Left ventricle myocardium inferior (tissue), 1 donor: ENCODE data around the gene GDPGP1. TPM values are rescaled to one million over a fixed set of nuclear protein-coding genes. Genes with fewer than 3 reads are reported as not detected.

Source experiments
- DNase-seq: peaks from one replicate; pipeline ENCODE4 v3.0.0-alpha.2; 2020
- H3K27ac ChIP-seq: fragments of 200-600 bp; replicated peaks from 2 replicates; pipeline ENCODE4 v1.8.0; 2021
- H3K27me3 ChIP-seq: fragments of 200-600 bp; 2 replicates; pipeline ENCODE4 v1.8.0; 2021; ENCODE audit warnings: low read depth
- H3K36me3 ChIP-seq: fragments of 200-600 bp; 2 replicates; pipeline ENCODE4 v1.8.0; 2021
- H3K4me1 ChIP-seq: fragments of 200-600 bp; 2 replicates; pipeline ENCODE4 v1.8.0; 2021
- H3K4me3 ChIP-seq: fragments of 200-600 bp; 2 replicates; pipeline ENCODE4 v1.8.0; 2021; ENCODE audit warnings: mild to moderate bottlenecking, moderate library complexity
- H3K9me3 ChIP-seq: fragments of 200-600 bp; replicated peaks from 2 replicates; pipeline ENCODE4 v1.8.0; 2021
- CTCF ChIP-seq: fragments of 200-600 bp; IDR thresholded peaks from 2 replicates; pipeline ENCODE4 v1.8.0; 2021; ENCODE audit warnings: antibody characterized with exemption, mild to moderate bottlenecking, borderline replicate concordance
- intact Hi-C: fragments of 100-400 bp; cut with micrococcal nuclease; formaldehyde crosslinking; loops from one replicate; pipeline ENCODE4 v1.11.0; 2022
- total RNA-seq: library from RNA; stranded (reverse); fragmentation: NEBNext Ultra II Directional; extraction: Animal tissue kit (Norgen Biotek cat#: 25700); gene quantifications from one replicate; pipeline ENCODE4 v1.2.1, GENCODE V29; 2021
- donor health status: DM: no; HTN: yes; CAD: no; lungs with severe emphysema.

Gene GDPGP1
- total RNA-seq, 1 donor from 2014 or later, result 15.5 TPM

DNA sequence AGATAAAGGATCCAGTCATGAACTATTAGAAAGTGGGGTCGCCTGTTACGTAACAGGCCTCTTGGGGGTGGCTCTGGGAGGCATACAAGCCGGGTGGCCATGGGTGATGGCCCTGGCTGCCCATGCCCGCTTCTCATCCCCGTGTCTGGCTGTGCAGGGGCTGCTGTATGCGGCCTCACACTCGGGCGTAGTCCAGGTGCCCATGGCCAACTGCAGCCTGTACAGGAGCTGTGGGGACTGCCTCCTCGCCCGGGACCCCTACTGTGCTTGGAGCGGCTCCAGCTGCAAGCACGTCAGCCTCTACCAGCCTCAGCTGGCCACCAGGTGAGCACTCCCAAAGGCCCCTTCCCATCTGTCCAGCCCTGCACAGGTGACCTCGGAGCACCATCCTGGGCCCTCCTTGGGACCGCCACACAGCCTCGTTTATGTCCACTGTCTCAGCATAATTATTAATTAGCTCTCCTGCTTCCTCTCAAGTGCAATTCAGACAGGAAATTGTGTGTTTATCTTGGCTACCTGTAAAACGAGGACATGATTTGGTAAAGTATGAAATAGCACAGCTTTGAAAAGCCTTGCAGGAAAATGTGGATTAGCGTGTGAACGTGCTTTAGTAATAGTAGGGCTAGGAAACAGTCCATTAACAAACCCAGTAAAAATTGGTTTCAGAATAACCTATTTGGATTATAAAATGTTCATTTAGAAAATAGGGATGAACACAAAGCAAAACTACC is 8.3 kb upstream of the GDPGP1 start:
- Histone ChIP-seq H3K4me1 (peaks cover 35% of the 10 kb centered on the region), H3K27ac (no peak overlapping the region), H3K36me3 (peaks cover 90% of the 10 kb centered on the region), H3K27me3 (no peaks in the 10 kb centered on the region), H3K4me3 (no peak overlapping the region), H3K9me3 (no peaks in the 10 kb centered on the region)
- no peak for TF ChIP-seq CTCF
- intact Hi-C loops, result no loop called here
- no peak for DNase-seq

- peaks cover 41% of the 10 kb centered on the region for H3K4me1 ChIP-seq
These were observed 6.7 kb upstream of the GDPGP1 start for GRCh38 chr15:90227336-90227735.

GRCh38 chr15:90227816-90228772 is 5.9 kb upstream of the GDPGP1 start:
- no peak for TF ChIP-seq CTCF
- H3K4me3 ChIP-seq, result no peak overlapping the region
- H3K27ac ChIP-seq, result peak overlapping the region; percentile 92
- intact Hi-C loops, result no loop called here
- H3K4me1 ChIP-seq, result peaks cover 48% of the 10 kb centered on the region
- no peaks in the 10 kb centered on the region for H3K27me3 ChIP-seq
- DNase-seq, result no peak
- peaks cover 87% of the 10 kb centered on the region for H3K36me3 ChIP-seq
- H3K9me3 ChIP-seq, result no peaks in the 10 kb centered on the region

More at GRCh38 chr15:90227336-90227735, 6.7 kb upstream of the GDPGP1 start:
- Histone ChIP-seq H3K36me3 (peaks cover 94% of the 10 kb centered on the region), H3K9me3 (no peaks in the 10 kb centered on the region), H3K27ac (no peak overlapping the region), H3K27me3 (no peaks in the 10 kb centered on the region), H3K4me3 (no peak overlapping the region)
- DNase-seq, result no peak
- TF ChIP-seq CTCF, result no peak
- intact Hi-C loops, result no loop called here

GRCh38 chr15:90228960-90229359 is 5.0 kb upstream of the GDPGP1 start:
- Histone ChIP-seq H3K9me3 (no peaks in the 10 kb centered on the region), H3K27ac (peak overlapping the region; percentile 92), H3K4me3 (no peak overlapping the region), H3K27me3 (no peaks in the 10 kb centered on the region), H3K4me1 (peaks cover 54% of the 10 kb centered on the region), H3K36me3 (peaks cover 78% of the 10 kb centered on the region)
- no peak for TF ChIP-seq CTCF
- no peak for DNase-seq
- intact Hi-C loops, result no loop called here

DNA sequence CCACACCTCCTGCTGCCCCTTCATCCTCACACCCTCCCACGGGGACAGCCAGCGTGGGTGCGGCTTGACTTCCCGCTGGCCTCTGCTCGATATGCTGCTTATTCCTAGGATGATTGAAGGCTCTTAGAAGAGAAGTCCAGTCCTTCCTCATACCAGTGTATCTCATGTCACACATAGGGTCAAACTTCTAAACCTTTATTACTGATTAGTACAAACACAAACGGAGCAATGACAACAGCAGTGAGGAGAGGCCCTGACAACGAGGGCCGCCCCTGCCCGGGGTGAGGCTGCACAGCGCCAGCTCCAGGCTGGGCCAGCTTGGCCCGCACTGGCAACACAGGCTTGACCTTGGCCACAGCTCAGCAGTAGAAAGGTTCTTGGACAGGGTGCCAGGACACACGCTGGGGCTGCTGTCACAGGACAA is 3.9 kb upstream of the GDPGP1 start:
- intact Hi-C loops, result no loop called here
- H3K27ac ChIP-seq, result peak overlapping the region; percentile 92
- DNase-seq, result peak; percentile 65
- peaks cover 63% of the 10 kb centered on the region for H3K4me1 ChIP-seq
- no peaks in the 10 kb centered on the region for H3K27me3 ChIP-seq
- peaks cover 67% of the 10 kb centered on the region for H3K36me3 ChIP-seq
- H3K9me3 ChIP-seq, result no peaks in the 10 kb centered on the region
- H3K4me3 ChIP-seq, result no peak overlapping the region
- no peak for TF ChIP-seq CTCF
